HFF-Myc (cell line): ENCODE data around the gene FGF4.

Experiments used
- DNase-seq: peaks from one replicate; pipeline ENCODE4 v3.0.0-alpha.2; 2011; ENCODE audit warnings: low read depth; ENCODE audit errors: extremely low read depth
- H3K4me3 ChIP-seq: replicated peaks from 2 replicates; pipeline ENCODE4 v1.5.1; 2011; ENCODE audit warnings: low read depth, mild to moderate bottlenecking, control low read depth, low read length
- TF ChIP-seq, protein P1 (sequence below): IDR thresholded peaks from 2 replicates; pipeline ENCODE4 v1.5.1; 2012; ENCODE audit warnings: mild to moderate bottlenecking, low read depth, low read length, control low read depth; ENCODE audit errors: missing control alignments

FGF4 gene

DNA sequence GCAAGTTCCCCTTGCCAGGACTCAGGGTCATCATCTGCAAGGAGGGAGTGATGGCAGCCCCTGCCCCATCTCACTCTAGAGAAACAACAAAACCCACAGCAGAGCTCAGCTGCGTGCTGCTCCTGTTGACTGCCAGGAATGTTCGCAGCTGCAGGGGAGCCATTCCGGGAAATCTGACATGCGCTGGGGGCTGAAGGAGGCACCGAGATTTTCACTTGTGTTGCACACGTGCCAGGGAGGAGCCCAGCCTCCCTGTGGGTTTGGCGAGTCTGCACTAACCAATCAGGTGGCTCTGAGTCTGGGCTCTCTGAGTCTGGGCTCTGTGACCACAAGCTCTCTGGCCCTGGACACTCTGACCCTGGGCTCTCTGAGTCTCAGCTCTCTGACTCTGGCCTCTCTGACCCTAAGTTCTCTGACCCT is 33.5 kb upstream of the FGF4 start:
- TF ChIP-seq, protein P1, sequence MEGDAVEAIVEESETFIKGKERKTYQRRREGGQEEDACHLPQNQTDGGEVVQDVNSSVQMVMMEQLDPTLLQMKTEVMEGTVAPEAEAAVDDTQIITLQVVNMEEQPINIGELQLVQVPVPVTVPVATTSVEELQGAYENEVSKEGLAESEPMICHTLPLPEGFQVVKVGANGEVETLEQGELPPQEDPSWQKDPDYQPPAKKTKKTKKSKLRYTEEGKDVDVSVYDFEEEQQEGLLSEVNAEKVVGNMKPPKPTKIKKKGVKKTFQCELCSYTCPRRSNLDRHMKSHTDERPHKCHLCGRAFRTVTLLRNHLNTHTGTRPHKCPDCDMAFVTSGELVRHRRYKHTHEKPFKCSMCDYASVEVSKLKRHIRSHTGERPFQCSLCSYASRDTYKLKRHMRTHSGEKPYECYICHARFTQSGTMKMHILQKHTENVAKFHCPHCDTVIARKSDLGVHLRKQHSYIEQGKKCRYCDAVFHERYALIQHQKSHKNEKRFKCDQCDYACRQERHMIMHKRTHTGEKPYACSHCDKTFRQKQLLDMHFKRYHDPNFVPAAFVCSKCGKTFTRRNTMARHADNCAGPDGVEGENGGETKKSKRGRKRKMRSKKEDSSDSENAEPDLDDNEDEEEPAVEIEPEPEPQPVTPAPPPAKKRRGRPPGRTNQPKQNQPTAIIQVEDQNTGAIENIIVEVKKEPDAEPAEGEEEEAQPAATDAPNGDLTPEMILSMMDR = no peak
- no peak overlapping the region for H3K4me3 ChIP-seq
- DNase-seq = peak; percentile 12

DNA sequence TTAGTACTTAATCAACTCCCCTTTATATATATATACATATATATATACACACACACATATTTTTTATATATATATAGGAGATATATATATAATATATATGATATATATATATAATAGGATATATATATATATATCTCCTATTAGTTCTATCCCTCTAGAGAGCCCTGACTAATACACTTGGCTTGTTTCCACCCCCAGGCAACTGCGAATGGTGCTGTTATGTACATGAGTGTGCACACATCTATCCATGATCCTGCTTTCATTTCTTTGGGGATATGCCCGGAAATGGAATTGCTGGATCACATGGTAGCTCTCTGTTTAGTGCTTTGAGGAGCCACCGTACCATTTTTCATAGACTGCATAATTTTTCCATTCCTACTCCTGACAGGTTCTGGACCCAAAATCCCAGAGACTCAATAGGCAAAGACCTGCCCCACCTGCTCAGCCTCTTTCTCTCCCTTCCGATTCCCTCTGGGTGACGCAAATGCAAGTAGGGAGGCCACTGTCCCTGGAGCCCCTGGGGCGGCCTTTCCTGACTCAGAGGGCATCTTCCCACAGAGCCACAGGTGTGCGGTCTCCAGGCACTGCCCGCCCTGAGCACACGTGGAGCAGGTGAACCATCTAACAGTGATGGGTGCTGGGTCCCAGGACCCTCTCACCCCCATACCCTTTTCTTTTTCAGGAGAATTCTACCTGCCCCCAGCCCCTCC is 32.1 kb upstream of the FGF4 start:
- TF ChIP-seq, protein P1 = no peak
- no peak overlapping the region for H3K4me3 ChIP-seq
- DNase-seq = no peak

DNA sequence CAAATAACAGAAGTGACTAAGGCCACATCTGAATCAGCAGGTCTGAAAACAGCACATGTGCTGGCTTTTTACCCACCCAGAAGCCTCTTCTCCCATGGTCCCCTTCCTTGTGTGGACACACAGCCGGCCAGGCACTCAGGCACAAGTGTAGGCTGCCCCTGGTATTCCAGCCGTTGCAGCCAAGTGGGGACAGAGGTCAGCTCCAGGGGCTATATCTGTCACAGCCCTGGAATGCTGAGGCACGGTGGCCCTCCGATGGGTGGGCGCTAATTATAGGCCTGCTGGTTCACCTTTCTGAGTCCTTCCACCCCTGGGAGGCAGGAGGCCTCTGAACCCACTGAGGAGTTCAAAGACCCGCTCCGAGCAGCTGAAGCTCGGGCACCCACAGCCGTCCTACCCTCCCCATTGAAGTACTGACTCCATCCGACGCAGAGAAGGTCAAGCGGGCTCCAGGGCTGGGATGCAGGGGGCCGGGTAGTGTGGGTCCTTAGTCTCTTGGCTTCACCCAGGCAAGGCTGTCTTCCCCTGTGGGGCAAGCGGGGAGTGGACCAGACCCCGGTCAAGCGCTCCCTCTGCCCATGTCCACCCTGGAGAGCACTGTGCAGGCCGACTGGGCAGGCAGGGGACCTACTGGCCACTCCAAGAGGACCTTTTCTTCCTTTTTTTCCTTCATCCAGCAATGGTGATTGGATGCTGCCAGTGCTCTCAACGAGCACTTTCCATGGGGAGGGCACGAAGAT is 29.8 kb upstream of the FGF4 start:
- TF ChIP-seq, protein P1 = no peak
- H3K4me3 ChIP-seq = no peak overlapping the region
- DNase-seq = no peak

DNA sequence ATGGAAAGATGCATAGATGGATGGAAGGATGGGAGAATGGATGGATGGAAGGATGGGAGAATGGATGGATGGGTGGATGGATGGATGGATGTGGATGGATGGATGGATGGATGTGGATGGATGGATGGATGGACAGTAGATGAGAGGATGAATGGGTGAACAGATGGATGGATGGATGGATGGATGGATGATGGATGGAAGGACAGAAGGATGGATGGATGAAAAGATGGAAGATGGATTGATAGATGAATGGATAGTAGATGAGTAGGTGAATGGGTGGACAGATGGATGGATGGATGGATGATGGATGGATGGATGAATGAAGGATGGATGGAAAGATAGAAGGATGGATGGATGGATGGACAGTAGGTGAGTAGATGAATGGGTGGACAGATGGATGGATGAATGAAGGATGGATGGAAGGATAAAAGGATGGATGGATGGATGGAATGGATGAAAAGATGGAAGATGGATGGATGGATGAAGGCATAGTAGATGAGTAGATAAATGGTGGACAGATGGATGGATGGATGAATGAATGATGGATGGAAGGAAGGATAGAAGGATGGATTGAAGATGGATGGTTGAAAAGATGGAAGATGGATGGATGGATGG is 28.6 kb upstream of the FGF4 start:
- TF ChIP-seq, protein P1 = no peak

DNA sequence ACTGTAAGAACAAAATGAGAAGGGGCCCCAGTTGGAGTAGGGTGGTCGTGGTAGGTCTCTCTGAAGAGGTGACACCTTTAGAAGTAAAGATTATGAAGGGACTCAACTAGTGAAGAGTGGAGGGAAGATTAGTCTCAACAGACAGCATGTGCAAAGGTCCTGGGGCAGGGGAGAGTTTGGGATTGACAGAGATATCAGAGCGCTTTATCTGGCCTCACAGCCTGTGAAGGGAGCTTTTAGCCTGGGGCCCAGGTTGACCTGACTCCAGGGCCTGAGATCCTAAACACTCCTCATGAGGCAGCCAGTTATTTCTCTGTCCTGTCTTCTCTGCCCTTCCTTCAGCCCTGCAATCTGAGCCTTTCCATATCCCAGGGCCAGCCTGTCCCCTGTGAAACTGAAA is 27.9 kb upstream of the FGF4 start:
- no peak overlapping the region for H3K4me3 ChIP-seq
- TF ChIP-seq, protein P1 = no peak
- DNase-seq = no peak

More for the DNA sequence above, 28.6 kb upstream of the FGF4 start:
- no peak for DNase-seq
- no peak overlapping the region for H3K4me3 ChIP-seq

DNA sequence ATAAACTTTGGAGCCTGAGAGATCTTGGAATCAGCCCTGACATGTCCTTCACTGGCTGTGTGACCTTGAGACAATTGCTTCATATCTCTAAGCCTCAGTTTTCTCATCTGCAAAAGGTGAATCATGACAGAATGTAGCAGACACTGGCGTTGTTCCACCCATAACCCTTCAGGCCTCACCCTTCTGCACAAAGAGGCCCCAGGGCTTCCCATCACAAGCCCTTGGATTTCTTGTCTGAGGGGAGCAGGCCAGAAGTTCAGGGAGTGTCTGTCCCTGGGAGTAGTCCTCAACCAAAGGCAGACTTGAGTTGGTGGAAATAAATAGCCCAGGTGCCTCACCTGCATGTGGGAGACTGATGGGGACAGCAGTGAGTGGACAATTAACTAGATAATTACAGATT is 27.4 kb upstream of the FGF4 start:
- DNase-seq = no peak
- TF ChIP-seq, protein P1 = no peak

More for the DNA sequence above, 27.4 kb upstream of the FGF4 start:
- no peak overlapping the region for H3K4me3 ChIP-seq
